Activated CD8-positive, alpha-beta memory T cell treated with anti-CD3 and anti-CD28 coated beads, Interleukin-2, amount 50 U/mL, for 1 hour (primary cell): ENCODE measurements around the gene LCN9.
"Not testable (repeated sequence)": the region's sequence is repeated elsewhere in the genome, so short reads cannot be mapped to it uniquely, and the experiment has no call there.

Experiments used
- DNase-seq: peaks from one replicate; pipeline ENCODE4 v3.0.0-alpha.2; 2020; ENCODE audit errors: extremely low read depth

LCN9 gene, protein sequence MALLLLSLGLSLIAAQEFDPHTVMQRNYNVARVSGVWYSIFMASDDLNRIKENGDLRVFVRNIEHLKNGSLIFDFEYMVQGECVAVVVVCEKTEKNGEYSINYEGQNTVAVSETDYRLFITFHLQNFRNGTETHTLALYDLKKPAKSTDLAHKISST

DNA sequence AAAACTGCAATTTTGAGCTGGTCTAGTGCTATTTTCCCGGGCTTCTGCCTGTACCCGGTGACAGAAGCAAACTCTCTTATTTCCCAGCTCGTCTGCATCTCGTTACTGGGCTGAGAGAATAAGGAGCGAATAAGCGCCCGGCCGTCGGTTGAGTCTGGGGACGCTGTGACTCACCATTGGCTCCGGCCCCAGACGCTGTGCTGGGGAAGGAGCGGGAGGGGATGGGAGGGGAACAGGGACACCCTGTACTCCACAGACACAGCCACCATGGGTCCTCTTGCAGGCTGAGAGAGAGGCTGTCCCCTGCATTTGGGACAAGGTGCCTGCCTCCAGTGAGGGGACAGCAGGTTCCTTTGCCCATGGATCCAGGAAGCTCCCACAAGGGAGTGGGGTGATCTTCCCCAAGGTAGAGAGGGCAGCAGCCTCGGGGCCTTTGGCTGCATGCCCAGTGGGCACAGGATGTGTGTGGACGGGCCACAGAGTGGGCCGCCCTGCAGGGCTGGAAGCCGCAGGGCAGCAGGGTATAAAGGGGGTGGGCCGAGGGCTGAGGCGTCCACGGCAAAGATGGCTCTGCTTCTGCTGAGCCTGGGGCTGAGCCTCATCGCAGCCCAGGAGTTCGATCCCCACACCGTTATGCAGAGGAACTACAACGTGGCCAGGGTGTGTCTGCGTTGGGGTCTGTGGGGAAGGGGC, at the start of gene LCN9:
Gene LCN9 (plus strand): TSS at position 552 of the 693 bp plus-strand sequence. CDS start 13 bp downstream, at position 565.
- DNase-seq: no peak

DNA sequence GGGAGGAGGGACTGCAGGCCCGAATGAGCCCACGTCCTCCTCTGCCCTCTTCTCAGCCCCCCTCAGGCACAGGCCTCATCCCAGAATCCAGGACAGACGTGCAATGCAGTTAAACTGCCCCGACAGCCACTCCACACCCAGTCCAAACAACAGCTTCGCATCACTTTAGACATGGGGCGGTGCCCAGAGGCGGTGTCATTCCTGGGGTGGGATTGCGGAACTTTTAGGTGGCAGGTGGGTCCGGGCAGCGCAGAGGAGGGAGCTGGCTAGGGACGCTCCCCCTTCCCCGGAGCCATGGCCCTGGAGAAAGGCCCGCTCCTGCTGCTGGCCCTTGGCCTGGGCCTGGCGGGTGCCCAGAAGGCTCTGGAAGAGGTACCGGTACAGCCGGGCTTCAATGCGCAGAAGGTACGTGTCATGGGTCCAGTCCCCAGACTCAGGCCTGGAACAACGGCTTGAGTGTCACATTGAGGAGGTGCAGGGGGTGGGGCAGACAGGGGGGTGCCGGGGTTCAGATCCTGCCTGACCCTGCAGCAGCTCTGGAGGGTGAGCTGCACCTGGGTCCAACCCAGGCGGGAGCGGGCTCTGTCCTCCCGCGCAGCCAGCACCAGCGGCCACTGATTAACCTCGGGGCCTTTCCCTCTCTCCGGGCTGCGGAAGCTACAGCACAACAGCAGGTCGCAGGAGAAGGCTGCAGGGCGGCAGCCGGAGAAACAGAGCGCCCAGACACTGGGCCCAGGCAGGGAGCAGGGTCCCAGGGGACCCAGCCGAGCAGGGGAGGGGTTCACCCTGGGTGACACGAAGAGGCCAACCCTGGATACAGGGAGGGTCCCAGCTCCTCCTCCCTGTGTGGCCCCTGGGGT, 48.9 kb upstream of the LCN9 start:
- no peak for DNase-seq

DNA sequence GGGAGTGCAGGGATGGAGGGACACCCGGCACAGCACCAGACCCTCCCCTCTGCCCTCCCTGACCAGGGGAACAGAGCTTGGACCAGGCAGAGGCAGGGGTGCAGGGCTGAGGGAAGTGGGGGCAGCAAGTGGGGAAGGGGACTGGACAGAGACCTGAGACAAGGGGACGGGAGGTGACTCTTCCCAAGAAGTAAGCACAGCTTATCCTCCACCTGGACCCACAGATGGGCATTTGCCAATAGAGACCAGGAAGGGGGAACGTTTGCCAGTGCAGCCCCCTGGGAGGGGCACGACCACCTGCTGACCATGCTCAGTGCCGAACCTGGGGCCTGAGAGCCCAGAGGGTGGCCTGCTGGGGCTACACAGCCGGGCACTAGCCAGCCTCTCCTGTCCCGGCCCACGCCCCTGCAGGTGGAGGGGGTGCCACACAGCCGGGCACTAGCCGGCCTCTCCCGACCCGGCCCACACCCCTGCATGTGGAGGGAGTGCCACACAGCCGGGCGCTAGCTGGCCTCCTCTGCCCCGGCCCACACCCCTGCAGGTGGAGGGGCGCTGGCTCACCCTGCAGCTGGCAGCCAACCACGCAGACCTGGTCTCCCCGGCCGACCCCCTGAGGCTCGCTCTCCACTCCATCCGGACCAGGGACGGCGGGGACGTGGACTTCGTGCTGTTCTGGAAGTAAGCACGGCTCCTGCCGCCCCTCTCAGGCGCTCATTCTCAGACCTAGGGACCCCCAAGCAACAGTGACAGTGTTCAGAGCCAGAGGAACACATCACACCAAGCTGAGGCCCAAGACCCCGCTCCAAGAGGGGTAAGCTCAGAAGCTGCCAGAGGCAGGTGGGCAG, 48.1 kb upstream of the LCN9 start:
- DNase-seq: no peak

DNA sequence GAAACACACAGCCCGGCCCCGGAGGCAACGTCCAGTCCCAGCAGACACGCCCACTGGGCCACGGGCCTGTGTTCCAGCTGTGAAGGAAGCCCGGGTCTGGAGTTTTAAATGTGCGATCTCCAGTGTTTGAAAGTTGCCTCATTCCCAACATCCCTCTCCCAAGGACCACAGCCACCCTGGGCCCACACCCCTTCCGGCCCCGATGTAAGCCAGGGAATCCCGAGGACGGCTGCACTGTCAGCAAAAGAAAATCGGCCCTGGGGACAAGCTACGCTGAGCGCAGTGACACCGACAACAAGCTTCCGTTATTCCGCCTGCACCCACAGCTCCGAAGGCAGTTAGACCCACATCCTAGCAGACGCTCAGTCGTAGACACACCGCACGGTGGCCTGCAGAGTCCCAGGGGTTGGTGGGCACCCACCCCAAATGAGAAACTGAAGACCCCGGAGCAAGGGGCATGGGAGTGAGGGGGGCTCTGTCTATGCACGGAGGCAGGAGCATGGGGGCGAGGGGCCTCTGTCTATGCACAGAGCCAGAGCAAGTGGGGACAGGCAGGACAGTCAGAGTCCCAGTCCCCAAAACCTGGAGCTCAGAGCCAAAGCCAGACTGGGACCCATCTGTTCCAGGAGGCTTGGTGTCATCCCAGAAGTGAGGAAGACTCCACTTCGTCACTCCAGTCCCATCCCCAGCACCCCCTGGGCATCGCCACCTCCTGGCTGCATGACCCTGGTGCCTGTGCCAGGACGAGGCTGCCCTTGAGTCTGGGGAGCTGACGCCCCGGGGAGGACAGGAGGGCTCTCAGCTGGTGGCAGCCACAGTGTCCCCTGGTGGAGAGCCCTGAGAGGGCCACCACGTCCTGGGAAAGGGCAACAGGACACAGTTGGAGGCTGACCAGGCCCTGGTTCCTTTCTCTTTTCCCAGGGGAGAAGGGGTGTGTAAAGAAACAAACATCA, 47.2 kb upstream of the LCN9 start:
- DNase-seq: no peak

DNA sequence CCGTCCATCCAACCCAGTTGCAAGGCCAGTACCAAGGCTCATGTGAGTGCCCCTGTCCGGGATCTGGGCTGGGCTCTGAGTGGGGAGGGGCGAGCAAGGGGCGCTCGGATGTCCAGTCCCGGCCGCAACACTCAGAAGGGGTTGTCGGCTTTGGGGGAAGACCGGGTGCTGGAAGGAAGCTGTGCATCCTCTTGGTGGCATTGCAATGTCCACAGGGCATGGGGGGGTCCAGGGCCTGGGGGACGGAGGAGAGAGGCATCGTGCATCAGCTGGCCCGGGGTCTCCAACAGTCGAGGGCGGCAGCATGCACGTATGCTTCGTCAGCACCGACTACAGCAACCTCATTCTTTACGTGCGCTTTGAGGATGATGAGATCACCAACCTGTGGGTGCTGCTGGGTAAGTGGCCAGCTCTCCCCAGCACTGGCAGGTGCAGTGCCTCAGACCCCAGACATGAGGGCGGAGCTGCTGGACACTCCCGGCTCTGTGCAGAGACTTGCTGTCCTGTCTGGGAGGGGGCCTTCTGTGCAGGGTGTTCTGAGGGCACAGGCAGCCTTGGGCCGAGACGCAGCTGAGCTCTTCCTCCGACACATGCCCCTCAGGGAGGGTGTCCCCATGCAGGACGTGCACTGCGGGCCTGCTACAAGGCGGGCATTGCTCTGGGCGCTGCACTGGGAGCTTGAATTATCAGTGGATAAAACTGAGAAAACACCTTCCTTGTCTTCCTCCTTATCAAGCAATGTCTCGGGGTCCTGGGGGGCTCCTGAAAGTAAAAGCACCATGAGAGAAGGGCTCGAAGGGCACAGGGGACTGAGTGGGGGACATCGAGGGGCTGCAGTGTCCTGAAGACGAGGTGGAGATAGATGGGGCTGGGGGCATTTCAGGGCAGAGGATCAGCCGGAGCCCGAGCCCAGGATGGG, 46.2 kb upstream of the LCN9 start:
- DNase-seq: no peak

DNA sequence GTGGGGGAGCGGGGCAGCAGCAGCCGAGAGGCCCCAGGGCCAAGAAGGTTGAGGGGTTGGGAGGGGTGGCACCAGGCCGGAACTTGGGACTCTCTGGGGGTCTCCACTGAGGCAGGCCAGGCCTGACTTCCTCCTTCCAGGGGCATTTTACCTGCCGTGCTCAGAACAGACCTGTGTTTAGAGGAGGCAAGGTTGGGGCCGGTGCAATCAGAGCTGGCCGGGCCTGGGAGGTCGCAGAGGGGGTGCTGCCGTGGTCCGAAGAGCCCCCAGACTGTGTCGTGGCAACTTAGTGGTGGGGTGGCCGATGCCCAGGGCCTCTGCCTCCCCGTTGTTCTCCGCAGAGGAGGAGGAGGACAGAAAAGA, 45.6 kb upstream of the LCN9 start:
- no peak for DNase-seq

DNA sequence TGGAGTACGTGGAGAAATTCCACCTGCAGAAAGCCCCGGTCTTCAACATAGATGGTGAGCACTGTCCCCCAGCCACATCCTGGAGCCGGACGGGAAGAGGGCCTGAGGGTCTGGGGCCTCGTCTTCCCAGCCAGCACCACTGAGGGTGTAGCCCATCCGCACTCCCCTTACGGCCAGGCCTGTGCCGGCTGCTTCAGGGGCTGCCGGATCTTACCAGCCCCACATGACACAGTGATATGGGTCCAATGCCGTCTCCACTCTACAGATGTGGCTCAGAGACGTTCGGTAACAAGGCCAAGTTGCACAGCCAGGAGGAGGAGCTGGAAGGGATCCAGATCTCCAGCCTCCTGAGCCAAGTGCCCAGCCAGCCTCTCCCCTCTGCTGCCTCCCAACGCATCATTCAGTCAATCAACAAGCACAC, 45.1 kb upstream of the LCN9 start:
- DNase-seq: no peak

DNA sequence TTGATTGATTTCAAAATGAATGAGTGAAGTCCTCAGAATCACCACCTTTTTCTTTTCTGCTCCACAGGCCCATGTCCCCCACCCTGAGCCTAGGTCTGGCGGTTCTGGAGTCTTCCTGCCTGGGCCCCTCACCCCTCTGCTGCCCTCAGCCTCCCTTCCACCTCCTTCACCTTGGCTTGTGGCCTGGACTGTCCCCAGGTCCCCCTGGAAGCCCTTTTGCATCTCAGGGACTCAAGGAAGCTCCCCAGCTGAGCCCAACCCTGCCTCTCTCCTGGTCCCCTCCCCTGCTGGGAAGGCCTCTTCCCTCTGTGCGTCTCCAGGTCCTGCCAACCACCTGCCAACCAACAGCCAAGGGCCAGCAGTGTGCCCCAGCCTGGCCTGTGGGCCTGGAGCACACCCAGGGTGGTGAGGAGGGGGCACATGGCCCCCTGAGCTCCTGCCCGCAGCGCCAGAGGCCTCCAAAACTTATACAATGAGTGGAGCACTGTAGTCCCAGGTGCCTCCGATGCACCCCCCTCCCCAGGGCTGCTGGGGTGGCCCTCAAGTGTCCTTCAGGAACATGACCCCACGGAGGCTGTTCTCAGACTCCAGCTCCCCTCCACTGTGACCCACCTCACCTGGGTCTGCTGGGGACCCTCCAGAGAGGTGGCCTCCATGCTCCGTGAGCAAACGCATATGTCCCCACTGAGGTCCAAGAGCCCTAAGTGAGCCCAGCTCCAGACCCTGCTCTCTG, 44.1 kb upstream of the LCN9 start:
- no peak for DNase-seq

DNA sequence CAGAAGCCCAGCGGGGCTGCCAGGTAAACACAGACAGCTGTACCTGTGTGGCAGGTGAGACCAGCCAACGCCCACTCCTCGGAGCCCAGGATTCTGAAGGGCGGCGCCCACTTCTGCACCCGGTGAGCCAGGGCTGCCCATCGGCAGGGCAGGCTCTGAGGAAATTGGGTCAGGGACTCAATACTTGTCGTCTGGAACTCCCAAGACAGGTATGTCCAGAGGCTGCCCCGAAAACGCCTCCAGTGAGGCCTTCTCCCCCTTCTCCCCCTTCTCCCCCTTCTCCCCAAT, 43.6 kb upstream of the LCN9 start:
- no peak for DNase-seq

DNA sequence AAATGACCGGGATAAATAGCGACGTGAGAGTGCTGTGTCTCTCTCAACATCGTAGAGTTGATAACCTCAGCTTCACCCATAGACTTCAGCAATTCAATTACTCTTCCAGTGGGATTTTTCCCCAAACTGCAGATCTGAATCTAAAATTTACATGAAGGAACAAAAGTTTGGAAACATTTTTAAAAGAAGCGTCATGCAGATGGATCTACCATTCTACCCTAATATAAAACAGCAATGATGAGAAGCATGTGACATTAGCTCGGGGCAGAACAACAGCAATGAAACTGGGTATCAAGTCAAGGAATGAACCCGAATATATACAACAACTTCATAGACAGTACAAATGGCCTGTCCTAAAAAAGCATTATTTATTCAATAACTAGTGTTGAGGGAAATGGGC, 42.6 kb upstream of the LCN9 start:
- DNase-seq: no peak

DNA sequence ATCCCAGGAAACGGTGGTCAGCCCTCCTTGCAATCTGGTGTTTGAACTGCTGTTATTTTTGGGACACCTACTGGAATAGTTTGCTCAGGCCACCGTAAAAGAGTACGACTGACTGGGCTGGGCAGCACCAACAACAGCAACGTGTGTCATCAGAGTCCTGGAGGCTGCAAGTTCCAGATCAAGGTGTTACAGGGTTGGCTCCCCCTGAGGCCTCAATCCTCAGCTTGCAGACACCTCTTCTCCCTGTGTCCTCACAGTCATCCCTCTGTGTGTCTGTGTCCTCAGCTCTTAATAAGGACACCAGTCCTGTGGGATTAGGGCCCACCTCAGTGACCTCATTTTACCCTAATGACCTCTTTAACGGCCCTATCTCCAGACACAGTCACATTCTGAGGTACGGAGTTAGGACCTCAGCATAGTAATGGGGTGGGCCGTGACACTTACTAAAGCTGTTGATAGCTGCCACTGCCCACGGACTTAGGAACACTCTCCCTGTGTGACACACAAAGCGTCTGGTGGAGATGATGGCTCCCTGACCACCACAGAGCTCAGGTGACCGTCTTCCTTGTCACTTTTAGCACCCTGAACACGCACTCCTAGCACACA, 40.6 kb upstream of the LCN9 start:
- DNase-seq: no peak

DNA sequence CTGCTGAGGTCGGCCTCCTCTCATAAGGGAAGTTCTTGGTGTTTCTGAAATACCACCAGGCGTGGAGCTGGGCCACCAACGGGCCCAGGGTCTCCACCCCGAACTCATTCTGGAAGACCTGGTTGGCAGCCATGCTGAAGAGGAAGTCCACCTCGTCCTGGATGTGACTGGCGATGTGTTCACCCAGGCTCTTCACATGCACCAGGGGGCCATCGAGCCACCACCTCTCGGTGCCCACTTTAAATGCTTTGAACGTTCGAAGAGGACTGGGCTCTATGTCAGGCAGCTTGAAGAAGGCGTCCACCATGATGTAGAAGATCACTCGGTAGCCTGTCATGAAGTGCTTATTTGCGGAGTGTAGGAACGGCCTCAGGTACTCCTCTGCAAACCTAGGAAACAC, 38.8 kb upstream of the LCN9 start:
- no peak for DNase-seq

DNA sequence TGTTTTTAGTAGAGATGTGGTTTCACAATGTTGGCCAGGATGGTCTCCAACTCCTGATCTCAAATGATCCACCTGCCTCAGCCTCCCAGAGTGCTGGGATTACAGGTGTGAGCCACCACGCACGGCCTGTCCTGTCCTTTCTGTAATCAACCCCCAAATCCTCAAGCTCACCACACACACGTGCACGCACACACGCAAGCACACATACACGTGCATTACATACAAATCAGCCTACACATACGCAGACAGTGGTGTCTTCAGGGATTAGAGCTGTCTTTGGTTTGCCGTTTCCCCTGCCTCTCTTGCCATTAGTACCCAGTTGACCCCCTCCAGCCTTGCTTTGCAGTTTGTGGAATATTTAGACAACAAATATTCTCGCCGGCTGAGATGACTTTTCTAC, 30.3 kb upstream of the LCN9 start:
- no peak for DNase-seq

DNA sequence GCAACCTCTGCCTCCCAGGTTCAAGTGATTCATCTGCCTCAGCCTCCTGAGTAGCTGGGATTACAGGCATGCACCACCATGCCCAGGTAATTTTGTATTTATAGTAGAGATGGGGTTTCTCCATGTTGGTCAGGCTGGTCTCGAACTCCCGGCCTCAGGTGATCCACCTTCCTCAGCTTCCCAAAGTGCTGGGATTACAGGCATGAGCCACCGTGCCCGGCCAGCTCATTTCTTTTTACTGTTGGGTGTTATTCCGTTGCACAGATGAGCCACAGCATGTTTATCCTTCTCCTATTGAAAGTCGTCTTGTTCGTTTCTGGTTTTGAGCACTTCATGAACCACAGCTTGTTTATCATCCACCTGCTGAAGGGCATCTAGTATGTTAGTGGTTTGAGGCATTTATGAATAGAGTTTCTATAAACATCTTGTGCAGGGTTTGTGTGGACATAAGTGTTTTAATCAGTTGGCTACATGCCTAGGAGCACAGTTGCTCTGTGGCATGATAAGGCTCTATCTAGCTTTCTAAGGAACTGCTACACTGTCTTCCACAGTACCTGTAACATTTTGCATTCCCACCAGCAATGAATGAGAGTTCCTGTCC, 26.1 kb upstream of the LCN9 start:
- DNase-seq: not testable (repeated sequence)

DNA sequence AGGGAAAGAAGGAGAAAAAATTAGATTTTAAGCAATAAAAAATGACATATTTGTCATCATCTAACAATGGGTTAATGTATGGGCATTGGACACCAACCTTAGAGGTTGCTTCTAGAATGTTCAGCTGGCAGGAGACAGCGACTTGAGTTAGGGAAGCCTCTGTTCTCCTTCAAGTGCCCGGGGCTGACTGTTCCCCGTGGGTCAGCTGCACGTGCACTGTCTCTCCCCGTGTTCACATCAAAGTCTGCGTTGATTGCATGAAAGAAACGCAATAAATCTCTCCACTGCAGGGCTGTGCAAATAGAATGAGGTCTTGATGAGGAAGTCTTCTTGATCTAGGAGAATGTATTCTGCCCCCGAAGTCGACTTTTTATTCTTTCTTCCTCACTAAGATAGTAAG, 23.9 kb upstream of the LCN9 start, which contains the start of gene GLT6D1:
Gene GLT6D1 (minus strand): TSS at position 345 of the 400 bp plus-strand sequence. CDS start 353 bp downstream, outside the sequence.
- DNase-seq: no peak

DNA sequence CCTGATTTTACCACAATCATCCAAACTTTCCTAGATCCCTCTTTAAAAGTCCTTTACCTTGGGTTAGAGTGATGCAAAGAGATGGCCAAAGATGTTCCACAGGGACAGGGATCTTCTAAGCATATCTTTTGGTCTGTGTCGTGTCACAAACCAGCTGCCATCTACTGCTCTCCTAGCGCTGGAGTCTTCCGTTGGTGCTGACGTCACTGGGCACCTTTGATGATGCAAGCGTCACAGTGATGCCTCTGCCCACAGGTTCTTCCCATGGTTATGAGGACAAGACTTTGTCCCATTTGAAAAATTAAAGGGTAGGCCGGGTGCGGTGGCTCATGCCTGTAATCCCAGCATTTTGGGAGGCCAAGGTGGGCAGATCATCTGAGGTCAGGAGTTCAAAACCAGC, 22.1 kb upstream of the LCN9 start:
- no peak for DNase-seq

DNA sequence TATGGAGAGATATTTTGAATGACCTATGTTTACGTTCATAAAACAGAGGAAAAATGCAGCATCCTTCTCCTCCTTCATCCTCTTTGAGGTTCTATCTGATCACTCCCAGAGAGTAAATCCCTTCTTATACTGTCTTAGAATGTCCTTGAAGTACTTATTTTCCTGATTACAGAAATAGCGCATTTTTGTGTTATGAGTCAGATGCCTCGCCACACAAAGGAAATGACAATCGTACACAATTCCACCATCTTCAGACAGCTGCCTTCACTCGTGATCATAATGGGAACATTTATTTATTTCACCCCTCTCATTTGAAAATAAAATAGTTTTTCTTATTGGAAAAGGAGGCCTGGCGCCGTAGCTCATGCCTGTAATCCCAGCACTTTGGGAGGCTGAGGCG, 21.4 kb upstream of the LCN9 start:
- no peak for DNase-seq

DNA sequence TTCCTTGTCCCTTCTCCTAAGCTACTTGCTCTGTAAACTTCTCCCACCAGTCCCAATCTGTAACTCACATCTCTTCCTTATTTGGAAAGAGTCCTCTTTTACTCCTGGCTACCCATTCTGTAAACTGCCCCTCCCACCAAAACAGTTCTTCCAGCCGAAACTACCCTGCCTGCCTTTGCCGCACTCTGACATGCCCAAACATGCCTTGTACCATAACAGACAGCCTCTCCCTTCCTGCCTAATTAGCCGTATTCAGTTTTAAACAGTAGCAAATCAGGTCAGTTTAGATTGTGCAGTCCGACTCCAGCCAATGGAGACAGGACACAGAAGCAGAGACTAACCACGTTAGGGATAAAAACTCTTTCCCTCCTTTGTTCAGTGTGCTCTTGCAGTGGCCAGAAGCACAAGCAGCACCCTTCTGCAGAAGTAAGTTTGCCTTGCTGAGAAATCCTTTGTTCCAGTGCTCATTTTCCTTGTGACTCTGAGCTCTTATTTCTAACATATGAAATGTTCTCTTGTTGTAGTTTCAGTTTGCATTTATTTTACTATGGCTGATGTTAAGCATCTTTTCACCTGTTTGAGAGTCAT, 18.4 kb upstream of the LCN9 start:
- DNase-seq: no peak
